ENCODE measurements around the gene CTNNA3. TPM values are rescaled to one million over a fixed set of nuclear protein-coding genes. Genes with fewer than 3 reads are reported as not detected.
A peak's percentile ranks its signal among the peaks of the same experiment; 100 is the strongest.

Gene CTNNA3
- total RNA-seq, 2 donors from 2014 or later: 3.2 to 7.2 TPM

GRCh38 chr10:66587680-66588050 lies 1108.3 kb downstream of the CTNNA3 start:
- H3K4me1 Mint-ChIP-seq: no peaks in the 10 kb centered on the region
- no peaks in the 10 kb centered on the region for H3K36me3 ChIP-seq (ENCODE audit: control insufficient read depth, insufficient read depth, low read length)
- no peak overlapping the region for H3K27ac ChIP-seq (ENCODE audit: low read depth, low read length)
- H3K9ac ChIP-seq (ENCODE audit: extremely low read depth, low read length, poor library complexity, severe bottlenecking): no peak overlapping the region
- 90 to 100% methylated on average over 3 to 5 of the region's 5 CpGs for WGBS, 2 experiments (ENCODE audit: insufficient coverage in 1 of 2, insufficient read length in 1 of 2)
- H3K27me3 ChIP-seq (ENCODE audit: control insufficient read depth, insufficient read depth, low read length, poor library complexity, severe bottlenecking): no peaks in the 10 kb centered on the region
- no peak overlapping the region for H3K4me3 Mint-ChIP-seq
- no peak overlapping the region for H3K4me3 ChIP-seq (ENCODE audit: low read length)
- H3K4me1 ChIP-seq (ENCODE audit: control insufficient read depth, insufficient read depth, low read length): no peaks in the 10 kb centered on the region
- DNase-seq: no peak
- no peaks in the 10 kb centered on the region for H3K36me3 Mint-ChIP-seq (ENCODE audit: low read depth)
- H3K9me3 Mint-ChIP-seq: no peaks in the 10 kb centered on the region
- TF ChIP-seq, protein P1, sequence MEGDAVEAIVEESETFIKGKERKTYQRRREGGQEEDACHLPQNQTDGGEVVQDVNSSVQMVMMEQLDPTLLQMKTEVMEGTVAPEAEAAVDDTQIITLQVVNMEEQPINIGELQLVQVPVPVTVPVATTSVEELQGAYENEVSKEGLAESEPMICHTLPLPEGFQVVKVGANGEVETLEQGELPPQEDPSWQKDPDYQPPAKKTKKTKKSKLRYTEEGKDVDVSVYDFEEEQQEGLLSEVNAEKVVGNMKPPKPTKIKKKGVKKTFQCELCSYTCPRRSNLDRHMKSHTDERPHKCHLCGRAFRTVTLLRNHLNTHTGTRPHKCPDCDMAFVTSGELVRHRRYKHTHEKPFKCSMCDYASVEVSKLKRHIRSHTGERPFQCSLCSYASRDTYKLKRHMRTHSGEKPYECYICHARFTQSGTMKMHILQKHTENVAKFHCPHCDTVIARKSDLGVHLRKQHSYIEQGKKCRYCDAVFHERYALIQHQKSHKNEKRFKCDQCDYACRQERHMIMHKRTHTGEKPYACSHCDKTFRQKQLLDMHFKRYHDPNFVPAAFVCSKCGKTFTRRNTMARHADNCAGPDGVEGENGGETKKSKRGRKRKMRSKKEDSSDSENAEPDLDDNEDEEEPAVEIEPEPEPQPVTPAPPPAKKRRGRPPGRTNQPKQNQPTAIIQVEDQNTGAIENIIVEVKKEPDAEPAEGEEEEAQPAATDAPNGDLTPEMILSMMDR (conservative IDR thresholded peaks at IDR 0.05): no peak
- H3K27ac Mint-ChIP-seq: no peak overlapping the region
- H3K9me3 ChIP-seq (ENCODE audit: control insufficient read depth, low read length): no peaks in the 10 kb centered on the region
- peaks cover 2% of the 10 kb centered on the region for H3K27me3 Mint-ChIP-seq (ENCODE audit: insufficient read depth)

GRCh38 chr10:66586897-66587679 lies 1108.9 kb downstream of the CTNNA3 start:
- WGBS, 2 experiments (ENCODE audit: insufficient coverage in 1 of 2, insufficient read length in 1 of 2): 92 to 100% methylated on average over 2 to 4 of the region's 4 CpGs
- no peak overlapping the region for H3K27ac Mint-ChIP-seq
- H3K9me3 Mint-ChIP-seq: no peaks in the 10 kb centered on the region
- no peak overlapping the region for H3K4me3 Mint-ChIP-seq
- no peak for DNase-seq
- Histone ChIP-seq H3K27me3 (ENCODE audit: control insufficient read depth, insufficient read depth, low read length, poor library complexity, severe bottlenecking) (no peaks in the 10 kb centered on the region), H3K4me3 (ENCODE audit: low read length) (no peak overlapping the region), H3K9ac (ENCODE audit: extremely low read depth, low read length, poor library complexity, severe bottlenecking) (no peak overlapping the region), H3K36me3 (ENCODE audit: control insufficient read depth, insufficient read depth, low read length) (no peaks in the 10 kb centered on the region), H3K27ac (ENCODE audit: low read depth, low read length) (no peak overlapping the region), H3K9me3 (ENCODE audit: control insufficient read depth, low read length) (no peaks in the 10 kb centered on the region), H3K4me1 (ENCODE audit: control insufficient read depth, insufficient read depth, low read length) (no peaks in the 10 kb centered on the region)
- H3K4me1 Mint-ChIP-seq: no peaks in the 10 kb centered on the region
- no peaks in the 10 kb centered on the region for H3K36me3 Mint-ChIP-seq (ENCODE audit: low read depth)
- H3K27me3 Mint-ChIP-seq (ENCODE audit: insufficient read depth): peaks cover 2% of the 10 kb centered on the region
- TF ChIP-seq, protein P1 (conservative IDR thresholded peaks at IDR 0.05): no peak

DNA sequence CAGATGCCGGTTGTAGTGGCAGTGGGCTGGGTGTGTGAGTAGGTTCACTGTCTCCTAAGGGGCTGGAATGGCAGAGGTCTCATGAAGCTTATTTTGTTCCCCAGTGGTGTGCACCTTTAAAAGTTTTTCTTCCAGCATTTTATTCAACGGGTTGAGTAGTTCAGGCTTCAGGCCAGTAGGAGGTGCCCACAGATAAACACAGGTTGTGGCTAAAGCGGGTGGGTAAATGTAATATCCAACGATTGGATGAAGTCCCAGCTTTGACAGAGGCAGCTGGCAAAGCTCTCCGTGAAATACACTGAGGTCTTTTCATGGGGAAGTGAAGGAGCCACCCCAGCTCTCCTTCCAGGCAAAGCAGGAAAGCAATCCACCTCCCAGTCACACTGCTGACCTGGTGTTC lies 1109.9 kb downstream of the CTNNA3 start:
- Mint-ChIP-seq H3K4me3 (no peak overlapping the region), H3K27ac (no peak overlapping the region), H3K4me1 (no peaks in the 10 kb centered on the region), H3K9me3 (no peaks in the 10 kb centered on the region), H3K27me3 (ENCODE audit: insufficient read depth) (no peaks in the 10 kb centered on the region), H3K36me3 (ENCODE audit: low read depth) (no peaks in the 10 kb centered on the region)
- 65 to 73% methylated on average over 4 to 5 of the region's 5 CpGs for WGBS, 2 experiments (ENCODE audit: insufficient coverage in 1 of 2, insufficient read length in 1 of 2)
- Histone ChIP-seq H3K4me1 (ENCODE audit: control insufficient read depth, insufficient read depth, low read length) (no peaks in the 10 kb centered on the region), H3K27ac (ENCODE audit: low read depth, low read length) (no peak overlapping the region), H3K4me3 (ENCODE audit: low read length) (no peak overlapping the region), H3K9ac (ENCODE audit: extremely low read depth, low read length, poor library complexity, severe bottlenecking) (no peak overlapping the region), H3K36me3 (ENCODE audit: control insufficient read depth, insufficient read depth, low read length) (no peaks in the 10 kb centered on the region), H3K27me3 (ENCODE audit: control insufficient read depth, insufficient read depth, low read length, poor library complexity, severe bottlenecking) (no peaks in the 10 kb centered on the region), H3K9me3 (ENCODE audit: control insufficient read depth, low read length) (no peaks in the 10 kb centered on the region)
- TF ChIP-seq, protein P1 (conservative IDR thresholded peaks at IDR 0.05): peak; percentile 76
- peak; percentile 77 for DNase-seq
